ENCODE data around the gene AEN.

GRCh38 chr15:88615303-88616107 is 5.6 kb upstream of the AEN start:
- TF ChIP-seq EZH2 (IDR thresholded peaks at IDR 0.05; ENCODE audit: insufficient read depth, poor library complexity, severe bottlenecking) (no peak), EZH2phosphoT487 (IDR thresholded peaks at IDR 0.05; ENCODE audit: insufficient read depth, low read depth) (no peak)

Measured in GM23248 (cell line).